OCI-LY3 (cell line): ENCODE results near the gene CCND1.
"Not testable (repeated sequence)": the region's sequence is repeated elsewhere in the genome, so short reads cannot be mapped to it uniquely, and the experiment has no call there.

ENCODE experiments used
- H2AFZ ChIP-seq: fragments of 200-600, 300-600 bp; shearing (Covaris generic); 2 replicates; pipeline ENCODE4 v1.6.0; 2014; ENCODE audit warnings: antibody characterized with exemption, low read depth, low read length
- H3K27ac ChIP-seq: fragments of 200-600, 300-600 bp; sonication (generic); 2 replicates; pipeline ENCODE4 v1.5.1; 2014; ENCODE audit warnings: mild to moderate bottlenecking, low read length, moderate library complexity, mixed read lengths
- H3K27me3 ChIP-seq: fragments of 200-600, 300-600 bp; sonication (generic); 2 replicates; pipeline ENCODE4 v1.6.1; 2014; ENCODE audit warnings: low read depth, low read length, mixed read lengths
- H3K36me3 ChIP-seq: fragments of 200-600, 300-600 bp; sonication (generic); replicated peaks from 2 replicates; pipeline ENCODE3; 2014; ENCODE audit warnings: low read depth, low read length, mixed read lengths
- H3K4me1 ChIP-seq: fragments of 300-600, 200-600 bp; sonication (generic); 2 replicates; pipeline ENCODE4 v1.6.1; 2014; ENCODE audit warnings: low read length, mixed read lengths
- H3K4me2 ChIP-seq: fragments of 200-600, 300-600 bp; sonication (generic); 2 replicates; pipeline ENCODE4 v1.6.1; 2014; ENCODE audit warnings: low read length, mixed read lengths
- H3K4me3 ChIP-seq: fragments of 300-600, 200-600 bp; sonication (generic); 2 replicates; pipeline ENCODE4 v1.5.1; 2014; ENCODE audit warnings: antibody characterized with exemption, mild to moderate bottlenecking, low read length, moderate library complexity
- H3K79me2 ChIP-seq: fragments of 300-600, 200-600 bp; shearing (Covaris generic); 2 replicates; pipeline ENCODE4 v1.6.1; 2014; ENCODE audit warnings: mild to moderate bottlenecking, low read length, mixed read lengths
- H3K9ac ChIP-seq: fragments of 300-600, 200-600 bp; shearing (Covaris generic); 2 replicates; pipeline ENCODE4 v1.6.0; 2014; ENCODE audit warnings: mild to moderate bottlenecking, low read length, moderate library complexity
- H3K9me3 ChIP-seq: fragments of 200-600, 300-600 bp; shearing (Covaris generic); 2 replicates; pipeline ENCODE4 v1.6.1; 2014; ENCODE audit warnings: low read length, mixed read lengths; ENCODE audit not compliant: insufficient read depth
- H4K20me1 ChIP-seq: fragments of 200-600, 300-600 bp; sonication (generic); 2 replicates; pipeline ENCODE4 v1.6.1; 2016; ENCODE audit warnings: low read length, mixed read lengths; ENCODE audit not compliant: insufficient read depth
- EZH2phosphoT487 ChIP-seq: fragments of 200-600 bp; shearing (Covaris generic); IDR thresholded peaks from 2 replicates; pipeline ENCODE4 v1.6.1; 2018; ENCODE audit warnings: antibody characterized with exemption, mixed run types, low read depth
- TF ChIP-seq, protein P1 (sequence below): fragments of 200-600, 300-600 bp; sonication (generic); IDR thresholded peaks from 2 replicates; pipeline ENCODE4 v1.5.1; 2014; ENCODE audit warnings: antibody characterized with exemption, low read length, low read depth

The CCND1 gene

DNA sequence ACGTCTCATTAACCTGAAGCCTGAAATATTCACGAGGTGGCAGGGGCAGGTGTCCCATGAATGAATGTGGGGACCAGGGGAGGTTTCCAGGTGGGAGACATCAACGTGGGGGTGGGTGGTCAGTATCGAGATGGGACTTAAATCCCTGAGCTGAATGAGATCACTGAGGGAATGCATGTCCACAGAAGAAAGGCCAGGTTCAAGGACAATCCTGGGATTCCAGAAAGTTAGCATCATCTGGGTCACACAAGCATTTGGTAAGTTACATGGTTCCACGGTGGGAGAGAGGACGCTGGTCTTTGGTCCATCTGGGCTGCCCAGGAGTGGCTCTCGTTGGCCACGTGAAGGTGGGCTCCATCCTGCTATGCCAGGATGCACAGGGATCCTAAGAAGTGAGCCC is 22.7 kb upstream of the CCND1 start:
- H4K20me1 ChIP-seq, result no peaks in the 10 kb centered on the region
- no peak overlapping the region for H3K4me2 ChIP-seq
- H3K36me3 ChIP-seq, result no peaks in the 10 kb centered on the region
- H2AFZ ChIP-seq, result no peak overlapping the region
- TF ChIP-seq, protein P1, sequence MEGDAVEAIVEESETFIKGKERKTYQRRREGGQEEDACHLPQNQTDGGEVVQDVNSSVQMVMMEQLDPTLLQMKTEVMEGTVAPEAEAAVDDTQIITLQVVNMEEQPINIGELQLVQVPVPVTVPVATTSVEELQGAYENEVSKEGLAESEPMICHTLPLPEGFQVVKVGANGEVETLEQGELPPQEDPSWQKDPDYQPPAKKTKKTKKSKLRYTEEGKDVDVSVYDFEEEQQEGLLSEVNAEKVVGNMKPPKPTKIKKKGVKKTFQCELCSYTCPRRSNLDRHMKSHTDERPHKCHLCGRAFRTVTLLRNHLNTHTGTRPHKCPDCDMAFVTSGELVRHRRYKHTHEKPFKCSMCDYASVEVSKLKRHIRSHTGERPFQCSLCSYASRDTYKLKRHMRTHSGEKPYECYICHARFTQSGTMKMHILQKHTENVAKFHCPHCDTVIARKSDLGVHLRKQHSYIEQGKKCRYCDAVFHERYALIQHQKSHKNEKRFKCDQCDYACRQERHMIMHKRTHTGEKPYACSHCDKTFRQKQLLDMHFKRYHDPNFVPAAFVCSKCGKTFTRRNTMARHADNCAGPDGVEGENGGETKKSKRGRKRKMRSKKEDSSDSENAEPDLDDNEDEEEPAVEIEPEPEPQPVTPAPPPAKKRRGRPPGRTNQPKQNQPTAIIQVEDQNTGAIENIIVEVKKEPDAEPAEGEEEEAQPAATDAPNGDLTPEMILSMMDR, result no peak
- TF ChIP-seq EZH2phosphoT487, result no peak
- no peak overlapping the region for H3K9ac ChIP-seq
- H3K4me1 ChIP-seq, result no peaks in the 10 kb centered on the region
- H3K27ac ChIP-seq, result no peak overlapping the region
- H3K27me3 ChIP-seq, result peaks cover 12% of the 10 kb centered on the region; the same call in 1 of the 2 replicates
- H3K9me3 ChIP-seq, result no peaks in the 10 kb centered on the region
- H3K79me2 ChIP-seq, result no peaks in the 10 kb centered on the region
- H3K4me3 ChIP-seq, result no peak overlapping the region

DNA sequence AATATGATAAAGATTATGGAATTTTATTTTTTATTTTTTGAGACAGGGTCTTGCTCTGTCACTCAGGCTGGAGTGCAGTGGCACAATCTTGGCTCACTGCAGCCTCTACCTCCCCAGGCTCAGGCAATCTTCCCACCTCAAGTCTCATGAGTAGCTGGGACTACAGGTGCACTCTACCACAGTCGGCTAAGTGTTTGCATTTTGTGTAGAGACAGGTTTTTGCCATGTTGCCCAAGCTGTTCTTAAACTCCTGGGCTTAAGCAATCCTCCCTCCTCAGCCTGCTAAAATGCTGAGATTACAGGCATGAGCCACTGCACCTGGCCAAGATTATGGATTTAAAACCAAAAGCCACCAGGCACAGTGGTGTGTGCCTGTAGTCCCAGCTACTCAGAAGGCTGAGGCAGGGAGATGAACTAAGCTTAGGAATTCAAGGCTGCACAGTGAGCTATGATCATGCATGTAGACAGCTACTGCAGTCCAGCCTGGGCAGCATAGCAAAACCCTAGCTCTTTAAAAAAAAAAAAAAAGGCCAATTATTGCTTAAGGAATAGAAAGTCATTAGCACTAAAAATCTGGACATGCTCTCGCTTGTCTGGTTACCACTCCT is 20.2 kb upstream of the CCND1 start:
- no peaks in the 10 kb centered on the region for H4K20me1 ChIP-seq
- H3K79me2 ChIP-seq, result no peaks in the 10 kb centered on the region
- peaks cover 20% of the 10 kb centered on the region for H3K27me3 ChIP-seq
- H3K27ac ChIP-seq, result no peak overlapping the region
- no peaks in the 10 kb centered on the region for H3K9me3 ChIP-seq
- H3K4me1 ChIP-seq, result 0 out of 2 replicates have a peak, but pooled peaks cover 3% of the 10 kb centered on the region
- H3K4me2 ChIP-seq, result no peak overlapping the region
- no peaks in the 10 kb centered on the region for H3K36me3 ChIP-seq
- no peak for TF ChIP-seq EZH2phosphoT487
- TF ChIP-seq, protein P1, result no peak
- no peak overlapping the region for H2AFZ ChIP-seq
- no peak overlapping the region for H3K9ac ChIP-seq
- H3K4me3 ChIP-seq, result no peak overlapping the region

DNA sequence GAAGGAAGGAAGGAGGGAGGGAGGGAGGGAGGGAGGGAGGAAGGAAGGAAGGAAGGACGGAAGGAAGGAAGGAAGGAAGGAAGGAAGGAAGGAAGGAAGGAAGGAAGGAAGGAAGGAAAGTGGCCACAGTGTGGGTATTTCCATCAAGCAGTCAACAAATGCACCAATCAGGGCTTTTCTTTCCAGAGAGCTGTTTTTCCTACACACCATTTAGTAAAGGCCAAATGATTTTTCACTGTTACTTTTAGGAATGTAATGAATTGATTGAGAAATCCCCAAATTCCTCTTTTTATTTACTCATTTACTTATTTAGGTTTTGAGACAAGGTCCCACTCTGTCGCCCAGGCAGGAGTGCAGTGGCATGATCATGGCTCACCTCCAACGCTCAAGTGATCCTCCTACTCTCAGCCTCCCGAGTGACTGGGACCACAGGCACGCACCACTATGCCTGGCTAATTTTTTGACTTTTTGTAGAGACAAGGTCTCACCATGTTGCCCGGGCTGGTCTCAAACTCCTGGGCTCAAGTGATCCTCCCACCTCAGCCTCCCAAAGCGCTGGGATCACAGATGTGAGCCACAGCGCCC is 18.8 kb upstream of the CCND1 start:
- H2AFZ ChIP-seq, H3K4me3 ChIP-seq, H4K20me1 ChIP-seq, H3K27ac ChIP-seq, H3K9ac ChIP-seq, H3K9me3 ChIP-seq, H3K4me1 ChIP-seq, H3K36me3 ChIP-seq, H3K79me2 ChIP-seq, H3K4me2 ChIP-seq: not testable (repeated sequence)
- peaks cover 20% of the 10 kb centered on the region for H3K27me3 ChIP-seq

DNA sequence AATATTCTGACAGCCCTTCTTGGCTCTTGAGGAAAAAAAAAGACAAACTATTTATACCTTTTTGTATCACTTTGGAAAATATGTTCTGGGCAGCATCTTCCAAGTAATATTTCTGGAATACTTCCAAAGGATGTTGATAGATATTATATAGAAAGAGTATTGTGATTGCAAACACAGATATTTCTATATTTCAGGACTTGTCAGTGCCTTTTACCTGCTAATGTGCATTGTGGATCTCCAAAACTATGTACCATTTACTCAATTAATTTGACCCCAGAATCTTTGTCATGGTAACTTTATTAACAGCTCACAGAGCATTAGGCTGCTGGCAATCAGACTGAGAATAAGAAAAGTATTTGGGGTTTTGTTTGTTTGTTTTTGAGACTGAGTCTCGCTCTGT is 16.7 kb upstream of the CCND1 start:
- 0 out of 2 replicates have a peak, but pooled peaks cover 3% of the 10 kb centered on the region for H3K4me1 ChIP-seq
- H3K4me2 ChIP-seq, result no peak overlapping the region
- no peaks in the 10 kb centered on the region for H3K36me3 ChIP-seq
- H3K79me2 ChIP-seq, result no peaks in the 10 kb centered on the region
- no peak overlapping the region for H3K9ac ChIP-seq
- TF ChIP-seq, protein P1, result no peak
- TF ChIP-seq EZH2phosphoT487, result no peak
- H4K20me1 ChIP-seq, result no peaks in the 10 kb centered on the region
- H3K9me3 ChIP-seq, result no peaks in the 10 kb centered on the region
- peaks cover 14% of the 10 kb centered on the region for H3K27me3 ChIP-seq
- no peak overlapping the region for H2AFZ ChIP-seq
- no peak overlapping the region for H3K4me3 ChIP-seq
- no peak overlapping the region for H3K27ac ChIP-seq
